ENCODE measurements around the gene PARVA. TPM values are rescaled to one million over a fixed set of nuclear protein-coding genes. Genes with fewer than 3 reads are reported as not detected.
"Not testable (repeated sequence)": the region's sequence is repeated elsewhere in the genome, so short reads cannot be mapped to it uniquely, and the experiment has no call there.

Gene PARVA
- total RNA-seq, 2 donors from 2014 or later = 66.5 to 105 TPM

DNA sequence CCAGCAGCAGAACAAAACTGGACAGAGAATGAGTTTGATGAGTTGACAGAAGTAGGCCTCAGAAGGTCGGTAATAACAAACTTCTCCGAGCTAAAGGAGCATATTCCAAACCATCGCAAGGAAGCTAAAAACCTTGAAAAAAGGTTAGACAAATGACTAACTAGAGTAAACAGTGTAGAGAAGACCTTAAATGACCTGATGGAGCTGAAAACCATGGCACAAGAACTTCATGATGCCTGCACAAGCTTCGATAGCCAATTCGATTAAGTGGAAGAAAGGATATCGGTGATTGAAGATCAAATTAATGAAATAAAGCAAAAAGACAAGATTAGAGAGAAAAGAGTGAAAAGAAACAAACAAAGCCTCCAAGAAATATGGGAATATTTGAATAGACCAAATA, 10.3 kb upstream of the PARVA start:
- intact Hi-C loops (cut with DNase I); DNase-seq; ATAC-seq: not testable (repeated sequence)

DNA sequence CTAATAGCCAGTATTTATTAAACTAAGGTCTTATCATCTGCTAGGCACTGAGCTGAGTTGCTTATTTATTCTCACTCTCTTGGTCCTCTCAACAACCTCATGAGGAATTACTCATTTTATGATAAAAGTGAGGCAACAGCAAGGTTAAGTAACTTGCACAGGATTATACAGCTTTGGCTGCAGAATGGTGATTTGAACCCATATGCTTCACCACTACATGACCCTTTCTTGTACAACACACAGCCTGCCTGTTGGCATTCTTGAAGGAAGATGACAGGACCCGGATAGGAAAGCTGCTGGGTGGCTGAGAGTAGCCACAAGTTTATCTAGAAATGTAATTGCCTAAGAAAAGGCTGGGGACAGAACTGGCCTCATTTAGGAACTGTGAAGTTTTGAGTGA, 5.3 kb upstream of the PARVA start:
- intact Hi-C loops (cut with DNase I) = no loop called here
- ATAC-seq = peak in 1 of 2 donors; percentile 34
- DNase-seq = no peak

DNA sequence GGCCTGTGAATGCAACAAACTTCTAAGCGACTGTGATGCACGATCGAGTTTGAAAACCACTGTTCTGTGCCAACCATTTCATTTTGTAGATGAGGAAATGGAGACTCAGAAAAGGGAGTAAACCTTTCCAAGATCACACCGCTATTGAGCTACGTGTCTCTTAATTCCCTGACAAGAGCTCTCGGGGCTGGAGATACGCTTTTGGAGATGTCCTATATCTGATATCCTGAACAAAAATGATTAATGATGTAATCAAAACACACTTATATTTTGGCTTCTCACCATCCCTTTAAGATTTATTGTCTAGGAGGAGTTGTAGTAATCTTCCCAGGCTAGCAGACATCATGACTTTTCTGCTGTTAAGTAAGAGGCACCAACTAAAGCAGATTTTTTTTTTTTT, 1.7 kb upstream of the PARVA start:
- ATAC-seq (no peak), DNase-seq (no peak)
- intact Hi-C loops (cut with DNase I) = no loop called here

DNA sequence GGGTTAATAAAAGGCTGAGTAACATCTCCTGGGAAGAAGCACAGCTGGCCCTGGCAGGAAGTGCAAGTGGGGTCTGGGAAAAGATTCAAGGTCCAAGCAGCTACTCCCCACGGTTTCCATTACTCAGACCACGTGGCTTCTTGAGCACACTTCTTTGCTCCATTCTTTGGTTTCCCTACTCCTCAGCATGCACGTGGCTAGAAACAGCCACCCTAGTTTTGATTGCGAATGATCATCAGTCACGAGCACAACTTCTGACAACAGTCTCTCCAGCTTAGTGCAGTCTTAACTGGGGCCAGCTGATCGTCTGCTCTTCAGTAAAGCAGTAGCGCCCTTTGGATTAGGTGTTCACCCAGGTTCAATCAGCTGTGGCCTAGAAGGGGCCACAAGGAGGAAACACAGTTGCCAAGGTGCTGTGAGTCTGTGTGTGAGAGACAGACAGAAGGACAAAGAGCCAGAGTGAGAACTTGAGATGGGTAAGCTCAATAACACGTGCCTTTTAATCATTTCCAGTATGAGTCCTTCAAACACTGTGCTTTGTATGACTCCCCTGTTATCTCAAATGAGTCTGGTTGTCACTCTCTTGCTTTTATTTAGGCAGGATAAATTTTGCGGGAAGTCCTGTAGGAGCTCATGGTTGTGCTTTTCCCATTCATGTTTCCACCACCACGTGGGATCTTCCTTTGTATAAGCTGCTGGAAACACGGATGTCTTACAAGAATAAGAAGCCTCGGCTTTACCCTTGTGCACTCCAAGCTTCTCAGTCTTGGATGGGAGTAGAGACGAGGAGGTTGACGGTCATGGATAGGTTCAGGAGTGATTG, 901 bp upstream of the PARVA start:
- ATAC-seq (peak; percentile 41 to 43), DNase-seq (peak; percentile 56)
- intact Hi-C loops (cut with DNase I) = no loop called here

DNA sequence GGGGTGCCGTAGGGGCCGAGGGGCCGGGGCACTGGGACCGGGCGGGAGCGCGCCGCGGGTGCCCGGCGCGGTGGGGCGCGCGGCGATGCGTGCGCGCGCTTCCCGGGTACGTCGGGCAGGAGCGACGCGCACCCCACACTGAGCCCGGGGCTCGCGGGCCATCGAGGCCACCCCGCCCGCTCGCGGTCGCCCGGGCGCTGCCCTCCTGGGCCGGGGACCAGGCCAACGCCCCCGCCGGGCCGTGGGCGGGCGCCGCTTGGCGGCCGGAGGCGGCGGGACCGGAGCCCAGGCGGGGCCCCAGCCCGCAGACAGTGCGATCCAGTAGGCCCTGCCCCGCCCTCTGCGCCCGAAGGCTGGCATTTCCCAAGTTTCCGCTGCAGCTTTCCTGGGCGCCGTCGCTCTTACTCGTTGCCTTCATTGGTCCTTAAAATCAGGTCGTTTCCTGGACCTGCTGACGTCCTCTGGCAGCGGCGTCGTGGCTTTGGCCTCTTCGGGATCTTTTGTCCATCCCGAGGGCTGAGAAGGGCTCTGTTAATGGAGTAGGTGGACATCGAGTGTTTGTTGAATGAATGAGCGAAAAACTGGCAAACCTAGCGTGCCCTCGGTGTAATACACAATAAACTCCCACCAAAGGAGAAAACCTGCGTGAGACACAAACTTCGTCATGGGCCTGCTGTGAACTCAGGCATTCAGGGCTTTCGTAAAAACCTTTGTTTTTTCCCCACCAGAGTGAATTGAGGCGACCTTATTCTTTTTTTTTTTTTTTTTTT, 638 bp downstream of the PARVA start:
- ATAC-seq (peak; percentile 76 to 83), DNase-seq (peak; percentile 86)
- intact Hi-C loops (cut with DNase I) = no loop called here

DNA sequence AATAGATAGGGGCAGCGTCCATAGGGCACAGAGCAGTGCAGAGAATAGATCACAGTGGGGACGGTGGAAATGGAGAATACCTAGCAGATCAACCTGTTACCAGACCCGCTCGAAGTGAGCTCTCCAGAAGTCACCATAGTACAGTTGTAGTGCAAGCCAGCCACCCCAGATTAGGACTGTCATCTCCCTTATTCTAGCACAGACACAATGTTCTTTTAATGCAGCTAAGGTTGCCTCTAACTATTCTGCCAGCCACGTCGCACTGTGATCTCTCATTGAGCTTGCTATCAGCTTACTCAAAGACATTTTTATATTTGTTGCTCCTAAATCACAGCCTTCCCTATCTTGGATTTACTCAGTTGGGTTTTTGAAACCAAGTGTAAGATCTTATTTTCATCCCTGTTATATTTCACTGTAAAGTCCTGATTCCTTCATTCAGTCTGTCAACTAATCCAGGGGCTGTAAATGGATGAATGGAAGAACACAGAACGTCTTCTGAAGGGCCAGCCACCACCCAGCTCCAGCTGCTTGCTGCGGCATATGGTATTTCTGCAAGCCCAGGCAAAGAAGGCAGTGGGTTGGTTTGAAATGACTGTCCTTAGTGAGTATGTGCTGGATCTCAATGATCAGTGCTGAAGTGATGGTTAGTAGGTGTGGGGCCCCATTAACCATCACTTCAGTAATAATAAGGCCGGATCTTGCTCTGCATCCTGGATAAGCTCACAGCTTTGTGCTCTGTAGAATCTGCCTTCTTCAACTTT, 3.4 kb downstream of the PARVA start:
- no peak for DNase-seq
- intact Hi-C loops (cut with DNase I) = no loop called here
- ATAC-seq = no peak

DNA sequence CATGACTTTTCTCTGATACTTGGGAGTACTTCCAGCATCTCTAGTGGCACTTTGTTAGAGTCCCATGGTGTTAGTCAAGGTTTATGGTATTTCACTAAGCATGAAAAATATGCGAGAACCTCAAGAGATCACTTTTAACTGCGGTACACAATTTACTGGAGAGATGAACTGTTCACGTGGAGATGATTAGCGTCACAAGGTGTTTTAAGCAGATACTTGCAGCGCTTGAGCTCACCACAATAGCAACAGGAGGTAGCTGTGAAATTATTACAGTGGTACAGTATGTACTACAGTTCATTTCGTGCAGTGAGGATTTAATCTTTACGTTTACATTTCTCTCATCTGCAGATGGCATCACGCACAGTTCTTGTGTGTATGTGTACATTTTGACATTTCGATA, 4.5 kb downstream of the PARVA start:
- intact Hi-C loops (cut with DNase I) = no loop called here
- ATAC-seq = no peak
- no peak for DNase-seq

DNA sequence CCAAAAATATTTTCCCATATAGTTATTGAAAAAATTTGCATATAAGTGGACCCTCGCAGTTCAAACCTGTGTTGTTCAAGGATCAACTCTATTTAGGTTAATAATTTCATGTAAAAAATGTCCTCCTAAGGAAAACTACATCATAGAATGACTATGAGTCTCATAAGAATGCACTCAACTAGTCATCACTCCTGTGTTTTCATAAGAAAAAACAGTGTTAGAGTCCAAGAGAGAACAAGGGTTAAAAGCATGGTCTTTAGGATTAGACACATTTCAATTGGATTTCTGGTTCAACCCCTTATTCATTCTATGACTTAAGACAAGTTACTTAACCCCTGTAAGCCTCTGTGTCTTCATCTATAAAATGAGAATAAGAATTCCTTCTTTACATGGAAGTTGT, 5.1 kb downstream of the PARVA start:
- ATAC-seq (no peak), DNase-seq (no peak)
- intact Hi-C loops (cut with DNase I) = no loop called here

DNA sequence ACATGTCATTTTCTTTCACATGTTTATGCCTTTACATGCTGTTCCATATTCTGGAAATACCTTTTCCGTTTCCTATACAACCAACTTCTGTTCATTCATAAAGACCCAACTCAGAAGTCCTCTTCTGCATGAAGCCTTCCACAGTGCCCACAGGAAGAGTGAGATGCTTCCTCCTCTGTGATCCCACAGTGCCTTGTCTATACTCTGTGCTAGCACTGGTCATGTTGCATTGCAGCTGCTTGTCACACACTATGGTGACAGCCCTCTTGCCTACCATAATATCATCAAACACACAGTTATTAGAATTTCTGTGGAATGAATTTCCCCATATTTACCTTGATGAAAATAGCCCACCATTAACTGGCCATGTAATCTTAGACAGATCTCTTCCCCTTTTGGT, 8.9 kb downstream of the PARVA start:
- no peak for DNase-seq
- ATAC-seq = no peak
- intact Hi-C loops (cut with DNase I) = no loop called here

DNA sequence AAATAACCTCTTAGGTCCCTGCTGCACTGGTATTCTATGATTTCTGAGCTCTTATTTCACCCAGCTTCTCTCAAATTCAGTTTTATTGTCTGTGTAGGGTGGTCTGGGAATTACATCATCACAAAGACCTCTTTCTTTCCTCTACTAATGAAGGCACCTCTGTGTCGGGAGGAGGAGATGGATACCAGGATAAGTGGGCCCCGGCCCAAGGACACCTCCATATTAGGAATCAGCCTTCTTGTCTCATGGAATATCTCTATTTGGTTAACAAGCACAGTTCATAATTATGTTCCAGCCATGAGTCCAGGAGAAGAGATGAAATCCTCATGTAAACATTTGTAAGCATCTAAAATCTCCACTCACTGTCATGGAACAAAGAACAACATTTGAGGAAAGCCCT, 9.4 kb downstream of the PARVA start:
- no peak for ATAC-seq
- intact Hi-C loops (cut with DNase I) = no loop called here
- no peak for DNase-seq

DNA sequence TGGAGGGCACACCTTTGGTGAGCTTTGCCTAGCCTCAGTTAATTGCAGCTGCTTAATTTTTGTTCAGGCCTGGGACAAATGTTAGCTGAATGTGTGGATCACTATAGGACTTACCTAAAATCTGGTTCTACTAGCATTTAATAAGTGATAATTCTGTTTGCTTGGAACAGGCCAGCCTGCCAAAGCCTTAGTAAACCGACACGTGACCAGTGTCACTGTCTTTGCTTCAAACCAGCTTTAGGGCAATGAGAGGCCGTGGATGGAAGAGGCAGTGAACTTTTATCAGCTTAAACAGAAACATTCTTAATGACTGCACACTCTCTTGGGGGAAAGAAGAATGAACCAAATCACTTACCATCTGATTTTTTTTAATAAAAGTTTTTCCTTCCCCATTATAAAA, 10.8 kb downstream of the PARVA start:
- ATAC-seq (peak; percentile 27 to 68), DNase-seq (no peak)
- intact Hi-C loops (cut with DNase I) = no loop called here

DNA sequence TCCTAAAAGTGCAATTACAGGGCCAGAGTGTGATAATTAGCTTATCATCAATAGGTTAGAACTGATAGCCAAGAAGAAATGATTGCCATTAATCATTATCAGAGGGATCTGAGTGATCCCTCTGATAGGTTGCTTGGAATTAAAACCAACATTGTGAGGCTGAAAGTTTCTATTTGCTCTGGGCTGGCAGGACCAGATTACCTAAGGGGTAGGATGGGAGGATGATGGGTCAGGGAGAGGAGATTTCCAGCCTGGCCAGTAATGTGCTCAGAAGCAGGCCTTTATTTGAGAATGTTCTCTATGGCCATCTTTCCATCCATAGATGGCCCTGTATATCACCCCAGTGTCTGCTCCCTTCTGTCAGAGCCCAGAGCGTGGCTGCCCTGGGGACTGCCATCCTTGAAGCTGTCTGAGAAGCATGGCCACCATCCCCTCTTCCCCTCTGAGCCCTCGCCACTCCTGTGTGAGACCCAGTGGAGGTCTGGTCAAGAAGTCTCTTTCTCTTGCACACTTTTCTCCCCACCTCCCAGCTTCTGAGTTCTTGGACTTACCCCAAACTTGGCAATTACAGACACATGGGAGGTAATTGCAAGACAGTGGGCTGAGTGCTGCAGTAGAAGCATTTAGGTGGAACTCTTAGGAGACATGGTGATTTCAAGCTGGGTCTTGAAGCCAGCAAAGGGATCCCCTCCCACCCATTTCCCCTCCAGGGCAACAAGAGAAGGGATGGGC, 11.7 kb downstream of the PARVA start:
- intact Hi-C loops (cut with DNase I) = no loop called here
- no peak for ATAC-seq
- DNase-seq = no peak

DNA sequence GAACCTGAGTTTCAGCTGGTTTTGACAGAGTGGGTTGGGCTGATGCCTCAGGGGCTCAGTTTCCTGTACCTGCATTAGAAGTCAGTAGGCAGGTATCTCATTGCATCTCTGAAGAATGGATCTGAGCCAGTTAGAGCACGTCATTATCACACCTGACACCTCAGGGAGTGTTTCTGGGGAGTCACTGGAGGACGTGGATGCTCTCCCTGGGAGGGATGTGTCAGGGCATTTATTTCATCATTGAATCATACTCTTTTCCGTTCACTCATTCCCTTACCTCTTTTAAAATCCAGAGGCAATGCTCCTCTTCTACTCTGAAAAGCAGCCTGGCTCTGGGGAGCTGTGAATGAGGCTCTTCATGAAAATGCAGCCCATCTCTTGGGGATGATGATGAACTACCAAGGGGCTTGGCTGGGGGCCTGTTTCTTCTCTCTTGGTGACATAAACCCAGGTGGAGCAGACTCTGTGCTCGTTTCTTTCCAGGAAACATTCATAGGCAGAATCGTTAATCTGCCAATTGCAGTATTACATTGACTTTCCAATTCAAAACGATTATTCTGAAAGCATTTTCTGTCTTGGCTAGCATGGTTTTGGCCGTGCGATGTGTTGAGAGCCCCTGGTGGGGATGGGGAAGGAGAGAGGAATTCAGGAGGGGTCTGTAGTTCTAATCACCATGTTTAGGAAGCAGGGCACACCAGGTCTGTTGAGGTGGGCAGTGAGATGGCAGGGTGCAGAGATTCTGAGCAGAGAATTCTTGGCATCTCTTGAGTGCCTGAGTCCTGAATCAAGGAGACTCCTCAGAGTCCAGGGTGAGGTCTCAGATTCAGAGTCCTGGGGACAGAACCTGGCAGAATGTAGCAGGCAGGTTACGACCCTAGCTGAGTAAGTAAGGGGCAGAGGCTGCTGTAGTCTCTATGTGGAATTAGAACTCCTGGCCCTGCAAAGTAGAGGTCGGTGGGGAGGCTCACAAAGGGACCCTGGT, 12.6 kb downstream of the PARVA start:
- intact Hi-C loops (cut with DNase I) = no loop called here

DNA sequence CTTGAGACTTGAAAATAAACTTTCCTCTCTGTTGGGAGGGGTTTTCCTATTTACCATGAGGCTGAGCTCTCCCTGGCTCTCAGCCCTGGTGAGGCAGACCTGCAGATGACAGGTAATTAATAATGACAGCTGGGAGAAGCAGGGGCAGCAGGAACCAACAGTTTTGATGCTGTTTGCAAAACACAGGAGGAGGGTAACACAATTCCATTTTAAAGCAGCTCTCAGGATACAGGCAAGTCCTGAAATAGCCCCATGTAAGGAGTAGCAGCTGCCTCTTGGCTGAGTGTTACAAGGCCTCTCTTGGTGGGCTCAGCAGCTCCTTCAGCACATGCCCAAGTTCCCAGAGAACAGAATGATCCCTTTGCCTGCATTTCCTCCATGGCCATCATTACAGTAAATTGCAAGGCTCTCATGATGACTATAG, 13.3 kb downstream of the PARVA start:
- peak in 1 of 2 donors; percentile 36 for ATAC-seq
- intact Hi-C loops (cut with DNase I) = no loop called here

More for the DNA sequence above, 12.6 kb downstream of the PARVA start:
- DNase-seq = no peak
- peak in 1 of 2 donors; percentile 59 for ATAC-seq

DNA sequence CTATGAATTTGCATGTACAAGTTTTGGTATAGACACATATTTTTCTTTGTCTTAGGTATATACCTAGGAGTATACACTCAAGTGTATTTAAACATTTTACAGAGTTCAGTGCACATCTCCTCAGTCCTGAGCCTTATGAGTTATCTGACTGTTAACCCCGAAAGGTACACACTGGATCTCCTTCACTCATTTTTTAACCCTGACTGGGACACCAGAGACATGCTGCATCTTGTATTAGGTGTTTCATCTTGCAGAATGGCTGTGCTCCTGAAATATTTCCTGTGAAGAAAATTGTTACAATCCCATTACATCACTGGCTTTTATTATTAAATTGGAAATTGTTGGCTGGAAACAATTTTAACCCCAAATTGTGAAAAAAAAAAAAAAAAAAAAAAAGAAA, 15.3 kb downstream of the PARVA start:
- intact Hi-C loops (cut with DNase I) = no loop called here
- no peak for ATAC-seq

More for the DNA sequence above, 13.3 kb downstream of the PARVA start:
- DNase-seq = no peak

DNA sequence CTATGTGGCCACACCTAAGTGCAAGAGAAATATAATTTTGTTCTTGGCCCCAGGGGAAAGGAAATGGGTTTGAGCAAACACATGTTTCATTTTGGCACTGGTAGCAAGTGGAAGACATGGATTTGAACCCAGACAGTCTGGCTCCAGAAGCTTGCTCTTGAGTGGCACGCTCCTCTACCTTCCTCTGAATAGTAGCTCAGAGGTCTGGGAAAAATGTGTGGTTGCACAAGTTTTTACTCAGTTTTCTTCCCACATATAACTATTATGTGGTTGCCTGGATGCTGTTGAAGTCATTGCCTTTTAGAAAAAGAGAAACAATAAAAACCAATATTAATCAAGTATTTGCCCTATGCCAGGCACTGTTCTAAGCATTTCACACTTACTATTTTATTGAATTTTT, 16.3 kb downstream of the PARVA start:
- ATAC-seq (no peak), DNase-seq (no peak)
- intact Hi-C loops (cut with DNase I) = no loop called here

More for the DNA sequence above, 15.3 kb downstream of the PARVA start:
- no peak for DNase-seq

DNA sequence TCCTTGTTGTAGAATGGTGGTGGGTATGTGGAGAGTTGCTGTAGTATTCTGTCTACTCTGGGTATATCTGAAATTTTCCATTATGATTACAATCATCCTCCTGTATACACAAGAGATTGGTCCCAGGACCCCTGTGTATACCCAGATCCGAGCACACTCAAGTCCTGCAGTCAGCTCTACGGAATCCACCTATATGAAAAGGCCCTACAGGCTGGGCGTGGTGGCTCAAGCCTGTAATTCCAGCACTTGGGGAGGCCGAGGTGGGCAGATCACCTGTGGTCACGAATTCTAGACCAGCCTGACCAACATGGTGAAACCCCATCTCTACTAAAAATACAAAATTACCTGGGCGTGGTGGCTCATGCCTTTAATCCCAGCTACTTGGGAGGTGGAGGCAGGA, 17.2 kb downstream of the PARVA start:
- no peak for ATAC-seq
- no peak for DNase-seq
- intact Hi-C loops (cut with DNase I) = no loop called here

DNA sequence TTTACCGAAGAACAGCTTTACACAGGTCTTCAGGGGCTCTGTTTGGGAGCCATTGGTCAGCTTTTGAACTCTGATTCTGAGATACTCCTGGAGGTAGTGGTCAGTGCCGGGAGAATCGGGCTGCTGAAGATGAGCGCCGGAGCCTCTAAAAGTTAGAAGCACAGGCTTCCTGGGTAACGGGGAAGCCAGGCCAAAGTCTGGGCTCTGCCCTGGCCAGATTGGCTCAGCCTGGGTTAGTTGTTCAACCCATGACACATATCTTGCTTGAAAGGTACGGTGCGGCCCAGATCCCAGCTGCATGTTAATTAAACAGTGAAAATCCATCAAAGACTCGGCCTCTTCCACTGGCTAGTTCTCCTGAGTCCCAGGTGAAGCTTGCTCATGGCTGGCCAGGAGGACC, 18.0 kb downstream of the PARVA start:
- no peak for DNase-seq
- ATAC-seq = no peak
- intact Hi-C loops (cut with DNase I) = no loop called here
